Measurements from ENCODE around the gene DEFB119. TPM values are rescaled to one million over a fixed set of nuclear protein-coding genes. Genes with fewer than 3 reads are reported as not detected.
"Not testable (repeated sequence)": the region's sequence is repeated elsewhere in the genome, so short reads cannot be mapped to it uniquely, and the experiment has no call there.

Gene DEFB119
- total RNA-seq, 1 experiment from 2014 or later = not detected

- intact Hi-C loops (cut with micrococcal nuclease); ATAC-seq; H3K4me2 ChIP-seq (ENCODE audit: low read length); H3K9me2 ChIP-seq (ENCODE audit: insufficient read depth); H3K4me3 ChIP-seq (replicated peaks in 1 of 2; ENCODE audit: low read depth in 1 of 2, low read length in 2 of 2); RAD21 ChIA-PET (ENCODE audit: low non-redundant PET in 1 of 2, low total read pairs in 2 of 2, uncharacterized antibody in 2 of 2, unreplicated experiment in 2 of 2); H3K36me3 ChIP-seq (ENCODE audit: control insufficient read depth in 1 of 2, insufficient read depth in 2 of 2, low read length in 2 of 2); H3K9me3 ChIP-seq (ENCODE audit: control insufficient read depth in 1 of 2, insufficient read depth in 1 of 2, low read depth in 1 of 2, low read length in 2 of 2); H4K20me1 ChIP-seq (ENCODE audit: insufficient read depth); H3K27ac ChIP-seq (ENCODE audit: low read depth, low read length); H3K9ac ChIP-seq (ENCODE audit: low read length); BruUV-seq (replicated peaks); DNase-seq (ENCODE audit: low read depth, low spot score); CTCF ChIA-PET; H3K4me1 ChIP-seq (ENCODE audit: control insufficient read depth in 1 of 2, insufficient read depth in 2 of 2, low read length in 2 of 2); H3K79me2 ChIP-seq (ENCODE audit: insufficient read depth, low read length); H2AFZ ChIP-seq (ENCODE audit: low read depth, low read length, poor library complexity, severe bottlenecking); POLR2A ChIA-PET: not testable (repeated sequence)
- peaks cover 18% of the 10 kb centered on the region; the same call in 1 of the 2 replicates for H3K27me3 ChIP-seq (ENCODE audit: insufficient read depth, low read length)
These were observed 36.6 kb upstream of the DEFB119 start for GRCh38 chr20:31426891-31427551.

- H3K9me2 ChIP-seq (ENCODE audit: insufficient read depth) = no peaks in the 10 kb centered on the region
- no peaks in the 10 kb centered on the region for H3K79me2 ChIP-seq (ENCODE audit: insufficient read depth, low read length)
- no peak overlapping the region for H3K9ac ChIP-seq (ENCODE audit: low read length)
- H2AFZ ChIP-seq (ENCODE audit: low read depth, low read length, poor library complexity, severe bottlenecking) = no peak overlapping the region
- ChIA-PET POLR2A (no interaction called here), CTCF (no interaction called here), RAD21 (ENCODE audit: low non-redundant PET in 1 of 2, low total read pairs in 2 of 2, uncharacterized antibody in 2 of 2, unreplicated experiment in 2 of 2) (no interaction called here)
- H3K9me3 ChIP-seq (ENCODE audit: control insufficient read depth in 1 of 2, insufficient read depth in 1 of 2, low read depth in 1 of 2, low read length in 2 of 2) = no peaks in the 10 kb centered on the region
- no peak overlapping the region for H3K27ac ChIP-seq (ENCODE audit: low read depth, low read length)
- peaks cover 23% of the 10 kb centered on the region; the same call in 1 of the 2 replicates for H3K27me3 ChIP-seq (ENCODE audit: insufficient read depth, low read length)
- DNase-seq (ENCODE audit: low read depth, low spot score) (no peak), ATAC-seq (no peak)
- intact Hi-C loops (cut with micrococcal nuclease) = no loop called here
- H3K36me3 ChIP-seq (ENCODE audit: control insufficient read depth in 1 of 2, insufficient read depth in 2 of 2, low read length in 2 of 2) = no peaks in the 10 kb centered on the region
- H3K4me1 ChIP-seq (ENCODE audit: control insufficient read depth in 1 of 2, insufficient read depth in 2 of 2, low read length in 2 of 2) = no peaks in the 10 kb centered on the region
- no peak for TF ChIP-seq POLR2AphosphoS5 (IDR thresholded peaks at IDR 0.05; ENCODE audit: low read depth, low read length)
- BruUV-seq (replicated peaks) = no TSS peak
- H3K4me3 ChIP-seq (replicated peaks in 1 of 2; ENCODE audit: low read depth in 1 of 2, low read length in 2 of 2) = no peak overlapping the region
- H3K4me2 ChIP-seq (ENCODE audit: low read length) = no peak overlapping the region
- H4K20me1 ChIP-seq (ENCODE audit: insufficient read depth) = no peaks in the 10 kb centered on the region
These were observed 35.4 kb upstream of the DEFB119 start for GRCh38 chr20:31425797-31426196.

GRCh38 chr20:31418307-31418706 lies 27.9 kb upstream of the DEFB119 start:
- DNase-seq (ENCODE audit: low read depth, low spot score) (no peak), ATAC-seq (no peak)
- Histone ChIP-seq H3K9me3 (ENCODE audit: control insufficient read depth in 1 of 2, insufficient read depth in 1 of 2, low read depth in 1 of 2, low read length in 2 of 2) (no peaks in the 10 kb centered on the region), H3K9ac (ENCODE audit: low read length) (no peak overlapping the region), H3K36me3 (ENCODE audit: control insufficient read depth in 1 of 2, insufficient read depth in 2 of 2, low read length in 2 of 2) (no peaks in the 10 kb centered on the region), H3K79me2 (ENCODE audit: insufficient read depth, low read length) (no peaks in the 10 kb centered on the region), H3K4me1 (ENCODE audit: control insufficient read depth in 1 of 2, insufficient read depth in 2 of 2, low read length in 2 of 2) (no peaks in the 10 kb centered on the region), H3K27ac (ENCODE audit: low read depth, low read length) (no peak overlapping the region), H2AFZ (ENCODE audit: low read depth, low read length, poor library complexity, severe bottlenecking) (no peak overlapping the region), H3K4me2 (ENCODE audit: low read length) (no peak overlapping the region), H4K20me1 (ENCODE audit: insufficient read depth) (no peaks in the 10 kb centered on the region), H3K4me3 (replicated peaks in 1 of 2; ENCODE audit: low read depth in 1 of 2, low read length in 2 of 2) (no peak overlapping the region), H3K27me3 (ENCODE audit: insufficient read depth, low read length) (peaks cover 16% of the 10 kb centered on the region; the same call in 1 of the 2 replicates), H3K9me2 (ENCODE audit: insufficient read depth) (no peaks in the 10 kb centered on the region)
- ChIA-PET POLR2A (no interaction called here), RAD21 (ENCODE audit: low non-redundant PET in 1 of 2, low total read pairs in 2 of 2, uncharacterized antibody in 2 of 2, unreplicated experiment in 2 of 2) (no interaction called here), CTCF (no interaction called here)
- BruUV-seq (replicated peaks) = no TSS peak
- TF ChIP-seq SP1 (IDR thresholded peaks at IDR 0.05; ENCODE audit: low read depth) (no peak), MAX (IDR thresholded peaks at IDR 0.05) (no peak), REST (IDR thresholded peaks at IDR 0.05; ENCODE audit: low read depth) (no peak), EGR1 (IDR thresholded peaks at IDR 0.05; ENCODE audit: low read depth) (no peak), JUND (IDR thresholded peaks at IDR 0.05) (no peak), RAD21 (IDR thresholded peaks at IDR 0.05; ENCODE audit: low read depth) (no peak), EZH2phosphoT487 (IDR thresholded peaks at IDR 0.05; ENCODE audit: borderline replicate concordance) (no peak)
- intact Hi-C loops (cut with micrococcal nuclease) = no loop called here

All from HCT116 (cell line).